ENCODE results near the gene PXMP2.
"Not testable (repeated sequence)": the region's sequence is repeated elsewhere in the genome, so short reads cannot be mapped to it uniquely, and the experiment has no call there.

The PXMP2 gene

GRCh38 chr12:132660996-132661395 lies 26.4 kb upstream of the PXMP2 start:
- DNase-seq: no peak

GRCh38 chr12:132661972-132662371 lies 25.4 kb upstream of the PXMP2 start:
- no peak for DNase-seq

- DNase-seq: no peak
Observed at GRCh38 chr12:132662901-132663755, 24.3 kb upstream of the PXMP2 start.

- no peak for DNase-seq
Observed at GRCh38 chr12:132664206-132665148, 22.9 kb upstream of the PXMP2 start.

- no peak for DNase-seq
Observed at GRCh38 chr12:132665149-132665491, 22.3 kb upstream of the PXMP2 start.

GRCh38 chr12:132665794-132666193 lies 21.6 kb upstream of the PXMP2 start:
- no peak for DNase-seq

- no peak for DNase-seq
Observed at GRCh38 chr12:132668191-132669088, 18.9 kb upstream of the PXMP2 start.

GRCh38 chr12:132669166-132669879 lies 18.1 kb upstream of the PXMP2 start:
- DNase-seq: no peak

- DNase-seq: peak; percentile 18
Observed at GRCh38 chr12:132672116-132672515, 15.3 kb upstream of the PXMP2 start.

- DNase-seq: no peak
Observed at GRCh38 chr12:132672678-132673077, 14.7 kb upstream of the PXMP2 start.

GRCh38 chr12:132673288-132674179 lies 13.9 kb upstream of the PXMP2 start:
- DNase-seq: no peak

GRCh38 chr12:132674561-132674960 lies 12.8 kb upstream of the PXMP2 start:
- no peak for DNase-seq

GRCh38 chr12:132675757-132676432 lies 11.5 kb upstream of the PXMP2 start:
- DNase-seq: no peak

GRCh38 chr12:132677492-132677891 lies 9.9 kb upstream of the PXMP2 start:
- DNase-seq: no peak

- no peak for DNase-seq
Observed at GRCh38 chr12:132685400-132685799, 2.0 kb upstream of the PXMP2 start.

GRCh38 chr12:132686825-132687210 lies 569 bp upstream of the PXMP2 start:
- peak; percentile 10 for DNase-seq

GRCh38 chr12:132689227-132689626 lies 1.8 kb downstream of the PXMP2 start:
- no peak for DNase-seq

GRCh38 chr12:132690112-132690511 lies 2.7 kb downstream of the PXMP2 start:
- no peak for DNase-seq

- DNase-seq: not testable (repeated sequence)
Observed at GRCh38 chr12:132692030-132692429, 4.6 kb downstream of the PXMP2 start.

- DNase-seq: not testable (repeated sequence)
Observed at GRCh38 chr12:132694888-132695287, 7.5 kb downstream of the PXMP2 start.

Data from activated CD4-positive, alpha-beta T cell treated with anti-CD3 and anti-CD28 coated beads, Interleukin-10, Interleukin-2, amounts not matched to agents 100 ng/mL and 50 ng/mL, durations not matched to agents 16 hours and 8 hours (primary cell).